ENCODE data around the gene NRG3.

NRG3 gene

GRCh38 chr10:82551506-82551905, 676.5 kb downstream of the NRG3 start:
- ATAC-seq: peak; percentile 44; the same call in 2 of the 3 replicates
- TF ChIP-seq TCF4 (CRISPR knock-in tag; IDR thresholded peaks at IDR 0.05; ENCODE audit: borderline replicate concordance) (no peak), ZNF8 (CRISPR knock-in tag; IDR thresholded peaks at IDR 0.05) (no peak), ARNTL (CRISPR knock-in tag; IDR thresholded peaks at IDR 0.05; ENCODE audit: borderline replicate concordance, low read depth) (no peak), GLIS3 (CRISPR knock-in tag; IDR thresholded peaks at IDR 0.05) (no peak), OSR1 (CRISPR knock-in tag; IDR thresholded peaks at IDR 0.05) (no peak), BACH2 (CRISPR knock-in tag; IDR thresholded peaks at IDR 0.05; ENCODE audit: borderline replicate concordance) (no peak), ZC3H10 (CRISPR knock-in tag; IDR thresholded peaks at IDR 0.05) (no peak), ZNF565 (CRISPR knock-in tag; conservative IDR thresholded peaks at IDR 0.05; ENCODE audit: low read depth) (no peak), TSHZ2 (CRISPR knock-in tag; IDR thresholded peaks at IDR 0.05) (no peak), ISL1 (CRISPR knock-in tag; IDR thresholded peaks at IDR 0.05) (no peak), SNAI2 (CRISPR knock-in tag; IDR thresholded peaks at IDR 0.05) (no peak), CSRNP3 (CRISPR knock-in tag; IDR thresholded peaks at IDR 0.05) (no peak), RARB (CRISPR knock-in tag; IDR thresholded peaks at IDR 0.05) (no peak), CSDC2 (CRISPR knock-in tag; IDR thresholded peaks at IDR 0.05) (no peak), ZNF70 (CRISPR knock-in tag; IDR thresholded peaks at IDR 0.05) (no peak), ZFP30 (CRISPR knock-in tag; IDR thresholded peaks at IDR 0.05) (no peak), CREB5 (CRISPR knock-in tag; IDR thresholded peaks at IDR 0.05; ENCODE audit: low read depth) (no peak), ZFP3 (CRISPR knock-in tag; IDR thresholded peaks at IDR 0.05) (no peak), TOX (CRISPR knock-in tag; IDR thresholded peaks at IDR 0.05; ENCODE audit: borderline replicate concordance) (no peak)
- TF ChIP-seq, protein P1, sequence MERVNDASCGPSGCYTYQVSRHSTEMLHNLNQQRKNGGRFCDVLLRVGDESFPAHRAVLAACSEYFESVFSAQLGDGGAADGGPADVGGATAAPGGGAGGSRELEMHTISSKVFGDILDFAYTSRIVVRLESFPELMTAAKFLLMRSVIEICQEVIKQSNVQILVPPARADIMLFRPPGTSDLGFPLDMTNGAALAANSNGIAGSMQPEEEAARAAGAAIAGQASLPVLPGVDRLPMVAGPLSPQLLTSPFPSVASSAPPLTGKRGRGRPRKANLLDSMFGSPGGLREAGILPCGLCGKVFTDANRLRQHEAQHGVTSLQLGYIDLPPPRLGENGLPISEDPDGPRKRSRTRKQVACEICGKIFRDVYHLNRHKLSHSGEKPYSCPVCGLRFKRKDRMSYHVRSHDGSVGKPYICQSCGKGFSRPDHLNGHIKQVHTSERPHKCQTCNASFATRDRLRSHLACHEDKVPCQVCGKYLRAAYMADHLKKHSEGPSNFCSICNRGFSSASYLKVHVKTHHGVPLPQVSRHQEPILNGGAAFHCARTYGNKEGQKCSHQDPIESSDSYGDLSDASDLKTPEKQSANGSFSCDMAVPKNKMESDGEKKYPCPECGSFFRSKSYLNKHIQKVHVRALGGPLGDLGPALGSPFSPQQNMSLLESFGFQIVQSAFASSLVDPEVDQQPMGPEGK (CRISPR knock-in tag; IDR thresholded peaks at IDR 0.05; ENCODE audit: borderline replicate concordance): no peak

DNA sequence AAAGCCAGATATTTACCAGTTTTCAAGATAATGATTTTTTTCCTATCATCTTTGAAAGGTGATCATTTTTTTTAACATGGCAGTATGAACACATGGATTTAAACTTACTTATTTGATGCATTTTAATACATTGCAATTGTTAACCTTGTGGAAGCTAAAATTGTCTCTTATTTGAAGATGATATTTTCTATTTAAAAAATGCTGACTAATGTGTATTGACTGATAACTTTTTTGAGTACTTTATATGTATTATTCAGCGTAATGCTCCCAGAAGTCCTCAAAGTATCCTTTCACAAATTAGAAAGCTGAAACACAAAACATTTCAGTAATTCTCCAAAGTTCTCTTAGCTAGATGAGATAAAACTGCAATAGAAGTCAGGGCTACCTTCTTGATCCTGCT, 677.3 kb downstream of the NRG3 start:
- no peak for ATAC-seq
- TF ChIP-seq ZFP30 (CRISPR knock-in tag; IDR thresholded peaks at IDR 0.05) (no peak), TOX (CRISPR knock-in tag; IDR thresholded peaks at IDR 0.05; ENCODE audit: borderline replicate concordance) (no peak), ARNTL (CRISPR knock-in tag; IDR thresholded peaks at IDR 0.05; ENCODE audit: borderline replicate concordance, low read depth) (no peak), TCF4 (CRISPR knock-in tag; IDR thresholded peaks at IDR 0.05; ENCODE audit: borderline replicate concordance) (no peak), ZNF565 (CRISPR knock-in tag; conservative IDR thresholded peaks at IDR 0.05; ENCODE audit: low read depth) (no peak)

GRCh38 chr10:82554381-82554780, 679.4 kb downstream of the NRG3 start:
- TF ChIP-seq ZNF70 (CRISPR knock-in tag; IDR thresholded peaks at IDR 0.05) (no peak), TOX (CRISPR knock-in tag; IDR thresholded peaks at IDR 0.05; ENCODE audit: borderline replicate concordance) (no peak), ZNF8 (CRISPR knock-in tag; IDR thresholded peaks at IDR 0.05) (no peak), POU6F1 (CRISPR knock-in tag; IDR thresholded peaks at IDR 0.05; ENCODE audit: borderline replicate concordance, low read depth) (no peak), CSRNP3 (CRISPR knock-in tag; IDR thresholded peaks at IDR 0.05) (no peak), OSR1 (CRISPR knock-in tag; IDR thresholded peaks at IDR 0.05) (no peak), CREB5 (CRISPR knock-in tag; IDR thresholded peaks at IDR 0.05; ENCODE audit: low read depth) (no peak), ZNF565 (CRISPR knock-in tag; conservative IDR thresholded peaks at IDR 0.05; ENCODE audit: low read depth) (no peak), BACH2 (CRISPR knock-in tag; IDR thresholded peaks at IDR 0.05; ENCODE audit: borderline replicate concordance) (no peak), SNAI2 (CRISPR knock-in tag; IDR thresholded peaks at IDR 0.05) (no peak), CSDC2 (CRISPR knock-in tag; IDR thresholded peaks at IDR 0.05) (no peak), ESRRG (CRISPR knock-in tag; IDR thresholded peaks at IDR 0.05) (no peak), RARB (CRISPR knock-in tag; IDR thresholded peaks at IDR 0.05) (no peak)
- TF ChIP-seq, protein P1 (CRISPR knock-in tag; IDR thresholded peaks at IDR 0.05; ENCODE audit: borderline replicate concordance): no peak
- no peak for ATAC-seq
